Cardiac muscle cell (in vitro differentiated cells and primary cell): Measurements from ENCODE around the gene DPYSL4. TPM values are rescaled to one million over a fixed set of nuclear protein-coding genes. Genes with fewer than 3 reads are reported as not detected.

Experiments used
- DNase-seq, 2 donors: peaks; one replicate each; pipeline versions ENCODE4 v3.0.0 to v3.0.0-alpha.2; 2010 to 2017; ENCODE audit warnings: low read depth in 1 of 2, low spot score in 1 of 2
- H3K27ac ChIP-seq: fragments of 200-600 bp; sonication (generic); 2 replicates; pipeline ENCODE4 v1.5.1; 2016
- H3K27me3 ChIP-seq: fragments of 200-600 bp; sonication (generic); 2 replicates; pipeline ENCODE4 v1.6.0; 2016; ENCODE audit warnings: control low read depth
- H3K36me3 ChIP-seq: fragments of 200-600 bp; sonication (generic); 2 replicates; pipeline ENCODE4 v1.5.1; 2016; ENCODE audit warnings: control low read depth
- H3K4me1 ChIP-seq: fragments of 200-600 bp; sonication (generic); 2 replicates; pipeline ENCODE4 v1.8.1; 2017; ENCODE audit warnings: low read depth, mild to moderate bottlenecking, mixed run types
- H3K4me3 ChIP-seq: fragments of 200-600 bp; sonication (generic); 2 replicates; pipeline ENCODE4 v1.5.1; 2016; ENCODE audit warnings: mild to moderate bottlenecking
- H3K9me3 ChIP-seq: fragments of 200-600 bp; sonication (generic); 2 replicates; pipeline ENCODE4 v1.5.1; 2017; ENCODE audit warnings: low read depth, mild to moderate bottlenecking, control low read depth
- CTCF ChIP-seq: IDR thresholded peaks from 2 replicates; pipeline ENCODE4 v1.5.1; 2012; ENCODE audit warnings: low read depth, mild to moderate bottlenecking, low read length
- polyA plus RNA-seq: library from polyadenylated mRNA; unstranded; fragments of >200 nt; fragmentation: Nextera tagmentation; extraction: Ambion mirVana; gene quantifications from 2 replicates; pipeline ENCODE4 v1.2.1, GENCODE V29; 2016
- total RNA-seq: library from RNA; depleted of rRNA; stranded (reverse); fragments of >200 nt; gene quantifications from 2 replicates; pipeline ENCODE4 v1.2.3, GENCODE V29; 2016

DPYSL4 gene
- total and polyA plus RNA-seq, 2 experiments from 2014 or later = 12.5 to 30.3 TPM

DNA sequence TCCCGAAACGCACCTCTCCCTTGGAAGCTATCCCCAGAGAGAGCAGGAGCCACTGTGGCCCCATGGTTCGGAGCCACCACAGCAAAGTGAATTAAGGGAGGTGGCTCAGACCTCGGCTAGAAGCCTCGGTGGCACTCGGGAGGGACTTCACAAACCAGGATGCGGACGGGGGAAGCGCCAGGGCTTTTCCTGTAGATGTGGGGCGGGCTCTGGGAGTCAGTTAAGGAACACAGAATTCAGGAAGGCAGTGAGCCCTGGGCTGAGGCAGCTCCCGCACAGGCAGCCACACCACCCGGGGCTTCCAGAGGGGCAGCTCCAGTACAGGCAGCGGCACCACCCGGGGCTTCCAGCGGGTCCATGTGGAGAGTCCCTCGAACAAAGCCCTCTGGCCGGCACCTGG, 42.7 kb upstream of the DPYSL4 start:
- Histone ChIP-seq H3K36me3 (no peaks in the 10 kb centered on the region), H3K9me3 (no peaks in the 10 kb centered on the region), H3K4me3 (no peak overlapping the region), H3K4me1 (no peaks in the 10 kb centered on the region), H3K27ac (no peak overlapping the region), H3K27me3 (no peaks in the 10 kb centered on the region)
- TF ChIP-seq CTCF = no peak
- no peak for DNase-seq

GRCh38 chr10:132145002-132145401, 41.7 kb upstream of the DPYSL4 start:
- Histone ChIP-seq H3K27me3 (no peaks in the 10 kb centered on the region), H3K36me3 (no peaks in the 10 kb centered on the region)
- no peak for TF ChIP-seq CTCF

DNA sequence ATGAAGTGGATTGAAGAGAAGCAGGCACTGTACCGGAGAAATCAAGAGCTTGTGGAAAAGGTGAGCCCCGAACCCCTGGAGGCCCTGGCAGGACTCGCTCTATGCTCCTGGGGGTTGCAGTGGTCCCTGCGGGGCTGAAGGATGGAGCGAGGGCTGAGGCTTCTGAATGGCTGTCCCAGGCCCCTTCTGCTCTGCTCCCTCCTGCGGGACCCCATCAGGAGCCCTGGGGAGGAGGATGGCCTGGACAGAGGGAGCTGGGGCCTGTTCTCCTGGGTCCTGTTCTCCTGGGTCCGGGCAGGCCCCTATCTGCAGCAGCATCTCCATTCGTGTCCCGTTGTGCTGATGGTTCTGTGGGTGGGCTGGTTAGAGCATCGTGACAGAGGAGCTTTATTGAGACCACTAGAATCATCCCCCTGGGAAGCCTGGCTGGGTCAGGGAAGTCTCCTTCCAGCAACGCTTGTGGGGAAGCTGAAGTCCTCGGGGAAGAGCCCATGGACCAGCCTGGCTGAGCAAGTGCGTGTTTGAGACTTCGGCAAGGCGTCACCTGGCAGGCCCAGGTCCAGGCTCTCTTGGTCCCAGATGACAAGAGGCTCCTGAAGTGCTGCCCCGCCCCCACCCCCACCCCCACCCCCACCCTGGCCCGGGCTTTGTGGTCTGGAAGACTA, 41.1 kb upstream of the DPYSL4 start:
- no peaks in the 10 kb centered on the region for H3K4me1 ChIP-seq
- H3K4me3 ChIP-seq = no peak overlapping the region
- H3K27me3 ChIP-seq = no peaks in the 10 kb centered on the region
- no peak for TF ChIP-seq CTCF
- DNase-seq = no peak
- no peaks in the 10 kb centered on the region for H3K36me3 ChIP-seq
- no peak overlapping the region for H3K27ac ChIP-seq
- H3K9me3 ChIP-seq = no peaks in the 10 kb centered on the region

More at GRCh38 chr10:132145002-132145401, 41.7 kb upstream of the DPYSL4 start:
- no peaks in the 10 kb centered on the region for H3K4me1 ChIP-seq
- no peak overlapping the region for H3K4me3 ChIP-seq
- H3K27ac ChIP-seq = no peak overlapping the region
- H3K9me3 ChIP-seq = no peaks in the 10 kb centered on the region
- DNase-seq = no peak

DNA sequence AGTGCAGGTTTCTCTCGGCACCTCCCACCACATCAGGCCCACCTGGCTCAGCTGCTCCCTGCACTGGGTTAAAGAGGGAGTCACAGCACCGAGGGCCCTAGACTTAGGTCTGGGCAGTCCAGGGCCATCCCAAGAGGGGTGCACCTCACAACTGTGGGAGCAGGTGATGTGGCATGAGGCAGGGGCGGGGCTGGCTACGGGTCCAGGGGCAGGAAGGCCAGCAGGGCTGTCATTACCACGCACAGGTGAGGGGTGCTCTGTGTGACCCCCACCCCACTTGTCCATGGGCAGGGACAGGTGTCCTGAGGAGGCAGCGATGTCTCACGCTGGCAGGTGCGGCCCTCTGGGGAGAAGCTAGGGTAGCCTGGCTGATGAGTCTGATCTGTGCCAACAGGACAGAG, 40.5 kb upstream of the DPYSL4 start:
- no peak for TF ChIP-seq CTCF
- no peak for DNase-seq
- H3K27ac ChIP-seq = no peak overlapping the region
- H3K9me3 ChIP-seq = no peaks in the 10 kb centered on the region
- no peaks in the 10 kb centered on the region for H3K36me3 ChIP-seq
- no peaks in the 10 kb centered on the region for H3K27me3 ChIP-seq
- no peak overlapping the region for H3K4me3 ChIP-seq
- no peaks in the 10 kb centered on the region for H3K4me1 ChIP-seq

GRCh38 chr10:132146941-132147915, 39.5 kb upstream of the DPYSL4 start:
- H3K27ac ChIP-seq = no peak overlapping the region
- no peak for TF ChIP-seq CTCF
- no peaks in the 10 kb centered on the region for H3K9me3 ChIP-seq
- DNase-seq = no peak
- H3K4me3 ChIP-seq = no peak overlapping the region
- no peaks in the 10 kb centered on the region for H3K27me3 ChIP-seq
- H3K4me1 ChIP-seq = no peaks in the 10 kb centered on the region
- no peaks in the 10 kb centered on the region for H3K36me3 ChIP-seq
